Right cardiac atrium (tissue), 5 donors: ENCODE measurements around the gene CADM4. TPM values are rescaled to one million over a fixed set of nuclear protein-coding genes. Genes with fewer than 3 reads are reported as not detected.
"Not testable (repeated sequence)": the region's sequence is repeated elsewhere in the genome, so short reads cannot be mapped to it uniquely, and the experiment has no call there.

Experiments used
- ATAC-seq, 2 donors: fragments of 200-7000 bp; cut with Tn5 transposase; one replicate each; pipeline versions ENCODE4 v1.8.0 to v1.9.1; 2020; ENCODE audit warnings: moderate library complexity in 2 of 2, mild to moderate bottlenecking in 1 of 2
- DNase-seq, 3 donors: peaks; one replicate each; pipeline ENCODE4 v3.0.0-alpha.2; 2020
- H3K27ac ChIP-seq: one replicate; pipeline ENCODE4 v1.5.1; 2013; ENCODE audit warnings: mild to moderate bottlenecking, low read length, control low read depth, moderate library complexity
- H3K27me3 ChIP-seq: one replicate; pipeline ENCODE4 v1.6.1; 2013; ENCODE audit not compliant: control insufficient read depth, insufficient read depth
- H3K4me1 ChIP-seq: one replicate; pipeline ENCODE4 v1.6.1; 2013; ENCODE audit warnings: low read length; ENCODE audit not compliant: control insufficient read depth, insufficient read depth
- H3K4me3 ChIP-seq: one replicate; pipeline ENCODE4 v1.5.1; 2013; ENCODE audit warnings: low read length, control low read depth
- H3K9me3 ChIP-seq: one replicate; pipeline ENCODE4 v1.6.1; 2013; ENCODE audit warnings: low read length; ENCODE audit not compliant: control insufficient read depth
- WGBS: extraction: QIAGEN DNeasy Blood & Tissue Kit; methylation state at CpG from one replicate; pipeline ENCODE4 v1.1.7; 2013; 5-methylcytosine and 5-hydroxymethylcytosine counted together
- intact Hi-C, 4 donors: fragments of 100-400 bp; cut with DNase I; formaldehyde crosslinking; loops; one replicate each; pipeline versions ENCODE4 v1.11.0 to v1.14.0; 2022 to 2023
- polyA plus RNA-seq: library from polyadenylated mRNA; stranded (reverse); fragments of 200-250 nt; gene quantifications from one replicate; pipeline ENCODE4 v1.2.3, GENCODE V29; 2013
- total RNA-seq, 4 donors: library from RNA; stranded (reverse); fragmentation: NEBNext Ultra II Directional; extraction: Animal tissue kit (Norgen Biotek cat#: 25700); gene quantifications; one replicate each; pipeline ENCODE4 v1.2.1, GENCODE V29; 2021
- donor health status: healthy with polysubstance abuse.
- donor health status: DM: no; HTN: yes; CAD: no.
- donor health status: DM: no; HTN: no; CAD: no.
- donor health status: DM: no; HTN: yes; CAD: no; lungs with severe emphysema.
- donor health status: DM: yes; HTN: yes; CAD: no.

Gene CADM4
- total and polyA plus RNA-seq, 5 donors = 12.4 to 17.6 (median 14.1) TPM

DNA sequence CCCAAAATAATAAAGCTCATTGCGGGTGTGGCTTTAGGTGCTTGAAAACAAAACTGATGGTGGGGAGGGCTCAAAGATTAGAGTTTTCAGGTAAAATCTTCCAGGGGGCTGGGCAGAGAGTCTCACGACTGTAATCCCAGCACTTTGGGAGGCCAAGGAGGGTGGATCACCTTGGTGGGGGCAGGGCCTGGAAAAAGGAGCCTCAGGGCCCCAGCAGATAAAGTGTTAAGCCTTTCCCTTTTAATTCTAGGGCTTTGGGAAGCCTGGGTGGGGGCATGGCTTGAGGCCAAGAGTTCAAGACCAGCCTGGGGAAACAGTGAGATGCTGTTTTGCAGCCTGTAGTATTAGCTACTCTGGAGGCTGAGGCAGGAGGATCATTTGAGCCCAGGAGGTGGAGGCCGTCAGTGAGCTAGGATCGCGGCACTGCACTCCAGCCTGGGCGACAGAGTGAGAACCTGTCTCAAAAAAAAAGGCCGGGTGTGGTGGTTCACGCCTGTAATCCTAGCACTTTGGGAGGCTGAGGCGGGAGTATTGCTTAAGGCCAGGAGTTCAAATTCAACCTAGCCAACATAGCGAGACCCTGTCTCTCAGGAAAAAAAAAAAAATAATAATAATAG, 45.5 kb downstream of the CADM4 start:
- 89% methylated on average over 10 of the region's 10 CpGs for WGBS
- no peaks in the 10 kb centered on the region for H3K27me3 ChIP-seq
- no peak for ATAC-seq
- H3K4me1 ChIP-seq = peaks cover 6% of the 10 kb centered on the region
- H3K4me3 ChIP-seq = peak overlapping the region; percentile 75
- intact Hi-C loops = no loop called here
- no peak for DNase-seq
- no peaks in the 10 kb centered on the region for H3K9me3 ChIP-seq
- H3K27ac ChIP-seq = no peak overlapping the region

DNA sequence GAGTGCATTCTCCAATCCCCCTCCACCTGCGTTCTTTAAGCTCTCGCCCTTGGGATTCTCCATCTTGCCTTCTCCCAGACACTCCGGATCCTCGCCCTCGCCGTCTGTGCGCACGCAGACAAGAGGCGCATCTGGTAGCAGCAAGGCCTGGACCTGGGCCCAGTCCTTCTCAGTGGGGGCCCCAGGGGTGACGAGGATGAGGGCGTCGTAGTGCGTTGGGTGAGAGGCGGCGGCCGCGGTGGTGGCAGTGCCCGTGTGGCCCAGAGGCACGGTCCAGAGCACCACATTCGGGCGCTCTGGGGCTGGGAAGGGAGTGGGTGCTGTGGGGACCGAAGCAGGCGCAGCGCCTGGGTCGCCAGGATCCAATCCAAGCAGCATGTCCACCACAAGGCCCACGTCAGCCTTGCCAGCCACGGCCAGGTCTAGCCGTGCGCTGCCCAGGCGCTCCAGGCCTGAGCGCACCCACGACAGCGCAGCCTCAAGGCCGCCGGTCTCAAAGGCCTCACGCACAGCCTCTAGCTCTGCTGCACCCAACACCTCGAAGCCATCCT, 46.8 kb downstream of the CADM4 start:
- WGBS = 94% methylated on average over 37 of the region's 37 CpGs
- intact Hi-C loops = no loop called here

DNA sequence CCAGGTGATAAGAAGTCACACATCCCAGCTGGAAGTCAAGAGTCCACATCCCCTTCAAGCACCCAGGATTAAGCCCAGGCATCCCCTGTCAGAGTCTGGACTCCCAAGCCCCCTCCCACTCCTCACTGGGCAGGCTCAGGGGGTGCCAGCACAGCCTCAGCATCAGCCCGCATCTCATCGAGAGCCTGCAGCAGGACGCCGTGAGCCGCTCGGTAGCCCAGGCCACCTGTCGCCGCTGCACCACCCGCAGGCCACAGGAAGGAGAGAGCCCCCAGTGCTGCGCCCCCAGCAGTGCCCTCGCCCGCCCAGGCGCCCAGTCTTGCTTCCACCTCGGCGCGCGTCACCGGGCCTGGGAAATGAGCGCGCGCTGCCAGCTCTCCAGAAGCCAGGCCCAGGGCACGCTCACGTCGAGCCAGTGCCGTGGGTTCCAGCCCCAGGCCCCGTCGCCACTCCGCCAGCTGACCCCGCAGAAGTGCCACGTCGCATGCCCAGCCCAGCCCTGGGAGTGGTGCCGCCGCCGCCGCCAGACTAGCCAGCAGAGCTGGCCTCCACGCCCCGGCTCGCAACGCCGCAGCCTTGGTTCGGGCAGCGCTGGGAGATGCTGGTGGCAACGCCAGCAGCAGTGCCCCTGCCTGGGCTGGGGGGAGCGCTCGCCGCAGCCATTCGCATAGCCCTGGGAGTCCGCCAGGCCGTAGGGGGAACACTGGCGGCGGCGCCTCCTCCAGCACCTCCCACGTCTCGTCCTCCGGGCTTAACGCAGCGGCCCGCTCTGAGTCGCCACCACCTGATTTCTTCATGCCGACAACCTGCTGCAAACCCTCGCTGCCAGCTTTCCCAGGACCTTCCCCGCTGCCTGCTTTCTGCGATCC, 47.5 kb downstream of the CADM4 start:
- DNase-seq = peak in 1 of 3 donors; percentile 53
- ATAC-seq = no peak
- no peaks in the 10 kb centered on the region for H3K9me3 ChIP-seq
- intact Hi-C loops = no loop called here
- no peak overlapping the region for H3K4me3 ChIP-seq
- WGBS = 94% methylated on average over 63 of the region's 63 CpGs
- no peaks in the 10 kb centered on the region for H3K27me3 ChIP-seq
- H3K4me1 ChIP-seq = peaks cover 4% of the 10 kb centered on the region
- no peak overlapping the region for H3K27ac ChIP-seq

More for the DNA sequence above, 46.8 kb downstream of the CADM4 start:
- Histone ChIP-seq H3K4me1 (peaks cover 6% of the 10 kb centered on the region), H3K9me3 (no peaks in the 10 kb centered on the region), H3K27me3 (no peaks in the 10 kb centered on the region), H3K27ac (no peak overlapping the region), H3K4me3 (no peak overlapping the region)
- DNase-seq (peak in 1 of 3 donors; percentile 57), ATAC-seq (no peak)

DNA sequence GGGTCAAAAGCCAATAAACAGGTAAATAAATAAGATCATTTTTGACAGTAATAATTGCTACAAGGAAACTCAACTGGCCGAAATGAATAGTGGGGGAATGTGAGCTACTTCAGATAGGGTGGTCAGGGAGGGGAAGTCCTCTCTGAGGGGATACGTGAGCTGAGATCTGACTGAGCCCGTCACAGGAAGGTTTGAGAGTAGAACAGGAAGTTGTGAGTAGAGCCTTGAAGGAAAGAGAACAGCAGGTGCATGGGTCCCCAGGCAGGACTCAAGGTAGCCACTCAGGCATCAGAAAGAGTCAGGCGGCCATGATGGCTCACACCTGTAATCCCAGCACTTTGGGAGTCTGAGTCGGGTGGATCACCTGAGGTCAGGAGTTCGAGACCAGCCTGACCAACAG, 50.0 kb downstream of the CADM4 start:
- DNase-seq = no peak
- 81% methylated on average over 6 of the region's 6 CpGs for WGBS
- Histone ChIP-seq H3K4me1 (no peaks in the 10 kb centered on the region), H3K4me3 (no peak overlapping the region), H3K27ac (no peak overlapping the region), H3K9me3 (no peaks in the 10 kb centered on the region), H3K27me3 (no peaks in the 10 kb centered on the region)
- intact Hi-C loops = no loop called here
- no peak for ATAC-seq

DNA sequence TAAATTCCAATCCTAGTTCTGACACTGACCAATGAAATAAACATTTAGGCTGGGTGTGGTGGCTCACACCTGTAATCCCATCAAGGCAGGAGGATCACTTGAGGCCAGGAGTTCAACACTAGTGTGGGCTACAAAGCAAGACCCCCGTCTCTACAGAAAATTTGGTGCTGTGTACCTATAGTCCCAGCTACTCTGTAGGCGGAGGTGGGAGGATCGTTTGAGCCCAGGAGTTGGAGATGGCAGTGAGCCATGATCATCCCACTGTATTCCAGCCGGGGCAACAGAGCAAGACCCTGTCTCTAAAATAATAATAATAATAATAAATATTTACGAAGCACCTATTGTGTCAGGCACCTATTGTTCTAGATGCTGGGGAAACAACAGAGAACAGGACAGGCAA, 50.4 kb downstream of the CADM4 start:
- H3K4me1 ChIP-seq = no peaks in the 10 kb centered on the region
- WGBS = 87% methylated on average over 5 of the region's 5 CpGs
- no peaks in the 10 kb centered on the region for H3K27me3 ChIP-seq
- no peak overlapping the region for H3K4me3 ChIP-seq
- H3K27ac ChIP-seq = no peak overlapping the region
- H3K9me3 ChIP-seq = no peaks in the 10 kb centered on the region
- ATAC-seq (no peak), DNase-seq (no peak)
- intact Hi-C loops = no loop called here

DNA sequence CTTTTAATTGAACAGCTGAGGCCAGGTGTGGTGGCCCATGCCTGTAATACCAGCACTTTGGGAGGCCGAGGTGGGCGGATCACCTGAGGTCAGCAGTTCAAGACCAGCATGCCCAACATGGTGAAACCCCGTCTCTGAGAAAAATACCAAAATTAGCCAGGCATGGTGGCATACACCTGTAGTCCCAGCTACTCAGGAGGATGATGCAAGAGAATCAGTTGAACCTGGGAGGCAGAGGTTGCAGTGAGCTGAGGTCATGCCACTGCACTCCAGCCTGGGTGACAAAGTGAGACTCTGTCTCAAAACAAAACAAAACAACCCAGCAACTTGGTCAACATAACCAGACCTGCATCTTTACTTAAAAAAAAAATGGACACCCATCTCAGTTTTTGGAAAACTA, 52.6 kb downstream of the CADM4 start:
- 95% methylated on average over 3 of the region's 3 CpGs for WGBS
- intact Hi-C loops, H3K4me3 ChIP-seq, H3K27ac ChIP-seq, H3K4me1 ChIP-seq, H3K27me3 ChIP-seq, DNase-seq, H3K9me3 ChIP-seq, ATAC-seq: not testable (repeated sequence)

DNA sequence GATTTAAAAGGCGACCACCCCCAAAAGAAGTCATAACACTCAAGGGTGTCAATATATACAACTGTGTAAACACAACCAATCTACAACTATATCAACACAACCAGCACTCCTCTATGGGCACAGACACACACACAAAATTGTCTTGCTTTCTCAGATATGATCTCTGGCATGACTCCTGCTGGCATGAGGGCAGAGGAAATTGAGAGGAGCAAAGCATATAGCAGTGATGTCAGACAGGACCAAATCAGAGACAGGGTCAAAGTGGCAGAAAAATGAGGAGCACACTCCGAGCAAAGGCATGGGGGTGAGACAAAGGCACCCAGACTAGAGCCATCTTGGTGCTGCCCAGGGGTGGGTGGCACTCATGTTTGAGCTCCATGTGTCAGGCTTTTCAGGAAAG, 53.3 kb downstream of the CADM4 start:
- H3K9me3 ChIP-seq = no peaks in the 10 kb centered on the region
- no peak for DNase-seq
- intact Hi-C loops = no loop called here
- H3K27ac ChIP-seq = no peak overlapping the region
- no peaks in the 10 kb centered on the region for H3K27me3 ChIP-seq
- H3K4me3 ChIP-seq = no peak overlapping the region
- ATAC-seq = no peak
- no peaks in the 10 kb centered on the region for H3K4me1 ChIP-seq
- WGBS = 87% methylated on average over 2 of the region's 2 CpGs

DNA sequence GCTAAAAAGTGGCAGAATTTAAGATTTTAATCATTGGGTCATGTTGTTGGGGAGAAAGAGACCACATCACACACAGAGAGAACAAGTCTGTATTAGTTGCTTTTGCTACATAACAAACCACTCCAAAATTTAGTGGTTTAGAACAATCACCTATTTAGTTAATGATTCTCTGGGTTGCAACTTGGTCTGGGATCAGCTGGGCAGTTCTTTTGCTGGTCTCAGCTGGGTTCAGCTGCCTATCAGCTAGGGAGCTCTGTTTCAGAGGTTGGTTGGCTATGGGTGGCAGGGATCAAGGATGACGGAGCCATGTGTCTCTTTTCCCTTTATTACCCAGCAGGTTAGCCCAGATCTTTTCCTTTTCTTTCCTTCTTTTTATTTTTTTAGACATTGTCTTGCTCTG, 55.2 kb downstream of the CADM4 start:
- no peak for DNase-seq
- H3K27ac ChIP-seq = no peak overlapping the region
- WGBS = 95% methylated on average over 1 of the region's 1 CpG

DNA sequence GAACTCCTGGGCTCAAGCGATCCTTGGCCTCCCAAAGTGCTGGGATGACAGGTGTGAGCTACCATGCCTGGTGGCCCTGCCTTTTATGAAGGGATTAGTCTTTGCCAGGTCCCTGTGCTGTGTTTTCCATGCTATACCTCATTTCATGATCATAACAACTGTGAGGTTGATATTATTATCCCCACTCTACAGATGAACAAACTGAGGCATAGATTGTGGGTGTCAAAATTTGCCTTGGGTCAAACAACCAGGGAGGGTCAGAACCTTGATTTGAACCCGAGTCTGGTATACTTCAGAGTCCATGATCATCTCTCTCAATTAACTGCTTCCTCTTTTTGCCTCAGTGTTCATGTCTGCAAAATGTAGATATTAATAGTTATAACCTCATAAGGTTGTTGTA, 57.2 kb downstream of the CADM4 start:
- intact Hi-C loops = no loop called here
- no peak for DNase-seq
- no peak overlapping the region for H3K4me3 ChIP-seq
- H3K9me3 ChIP-seq = no peaks in the 10 kb centered on the region
- H3K27me3 ChIP-seq = no peaks in the 10 kb centered on the region
- peaks cover 4% of the 10 kb centered on the region for H3K4me1 ChIP-seq
- 97% methylated on average over 2 of the region's 2 CpGs for WGBS
- no peak overlapping the region for H3K27ac ChIP-seq
- no peak for ATAC-seq

More for the DNA sequence above, 55.2 kb downstream of the CADM4 start:
- ATAC-seq = no peak
- intact Hi-C loops = no loop called here
- no peaks in the 10 kb centered on the region for H3K9me3 ChIP-seq
- H3K4me3 ChIP-seq = no peak overlapping the region
- H3K27me3 ChIP-seq = no peaks in the 10 kb centered on the region
- peaks cover 4% of the 10 kb centered on the region for H3K4me1 ChIP-seq

DNA sequence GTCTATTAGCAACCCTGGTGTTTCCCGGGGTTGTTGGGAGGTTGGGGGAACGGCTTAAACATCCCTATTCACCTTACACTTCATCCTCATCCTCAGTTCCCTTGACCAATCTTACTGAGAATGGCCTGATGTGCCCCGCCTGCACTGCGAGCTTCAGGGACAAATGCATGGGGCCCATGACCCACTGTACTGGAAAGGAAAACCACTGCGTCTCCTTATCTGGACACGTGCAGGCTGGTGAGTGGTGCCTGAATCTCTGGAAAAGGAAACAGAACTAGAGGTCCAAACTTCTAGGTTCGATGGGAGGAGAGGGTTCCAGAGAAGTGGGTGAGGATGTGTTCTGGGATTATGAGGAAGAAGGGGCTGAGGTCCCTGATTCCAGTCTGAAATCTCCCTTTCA, 58.2 kb downstream of the CADM4 start:
- no peaks in the 10 kb centered on the region for H3K27me3 ChIP-seq
- H3K4me1 ChIP-seq = peaks cover 4% of the 10 kb centered on the region
- no peak overlapping the region for H3K4me3 ChIP-seq
- WGBS = 54% methylated on average over 7 of the region's 7 CpGs
- no peak overlapping the region for H3K27ac ChIP-seq
- no peak for ATAC-seq
- DNase-seq = no peak
- no peaks in the 10 kb centered on the region for H3K9me3 ChIP-seq
- intact Hi-C loops = no loop called here

DNA sequence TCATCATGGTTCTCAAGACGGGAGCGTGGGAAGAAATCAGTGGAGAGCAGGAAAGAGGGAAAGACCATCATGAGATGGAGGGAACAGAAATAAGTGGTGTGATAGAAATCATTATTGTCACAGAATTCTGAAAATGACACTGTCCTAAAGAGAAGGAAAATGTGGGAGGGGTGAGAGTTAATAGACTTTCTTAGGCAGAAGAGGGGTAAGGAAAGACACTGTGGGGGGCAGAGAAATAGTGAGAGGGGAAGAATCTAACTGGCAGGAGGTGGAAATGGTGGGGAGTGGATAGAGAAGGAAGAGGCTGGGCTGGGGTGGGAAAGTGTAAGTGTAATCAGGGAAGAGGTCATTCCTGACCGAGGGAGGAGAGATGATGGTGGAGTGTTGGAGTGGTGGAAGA, 60.9 kb downstream of the CADM4 start:
- Histone ChIP-seq H3K4me1 (peaks cover 5% of the 10 kb centered on the region), H3K27me3 (no peaks in the 10 kb centered on the region), H3K9me3 (no peaks in the 10 kb centered on the region), H3K4me3 (no peak overlapping the region), H3K27ac (no peak overlapping the region)
- ATAC-seq (no peak), DNase-seq (no peak)
- WGBS = 82% methylated on average over 3 of the region's 3 CpGs
- intact Hi-C loops = no loop called here
